ENCODE results near the gene EIF6. TPM values are rescaled to one million over a fixed set of nuclear protein-coding genes. Genes with fewer than 3 reads are reported as not detected.
A peak's percentile ranks its signal among the peaks of the same experiment; 100 is the strongest.

The EIF6 gene
- polyA plus RNA-seq, 1 donor from 2014 or later = 143 TPM

- TF ChIP-seq POLR2AphosphoS5 (IDR thresholded peaks at IDR 0.05) (no peak), SMC3 (conservative IDR thresholded peaks at IDR 0.05; ENCODE audit: poor library complexity) (no peak), TAF1 (IDR thresholded peaks at IDR 0.05; ENCODE audit: low read depth) (no peak), EP300 (conservative IDR thresholded peaks at IDR 0.05; ENCODE audit: poor library complexity, severe bottlenecking) (no peak), EZH2 (IDR thresholded peaks at IDR 0.05; ENCODE audit: borderline replicate concordance, insufficient read depth, low read length, poor library complexity, severe bottlenecking) (no peak), MXI1 (conservative IDR thresholded peaks at IDR 0.05; ENCODE audit: poor library complexity, severe bottlenecking) (no peak), RAD21 (conservative IDR thresholded peaks at IDR 0.05) (no peak)
- TF ChIP-seq, protein P1, sequence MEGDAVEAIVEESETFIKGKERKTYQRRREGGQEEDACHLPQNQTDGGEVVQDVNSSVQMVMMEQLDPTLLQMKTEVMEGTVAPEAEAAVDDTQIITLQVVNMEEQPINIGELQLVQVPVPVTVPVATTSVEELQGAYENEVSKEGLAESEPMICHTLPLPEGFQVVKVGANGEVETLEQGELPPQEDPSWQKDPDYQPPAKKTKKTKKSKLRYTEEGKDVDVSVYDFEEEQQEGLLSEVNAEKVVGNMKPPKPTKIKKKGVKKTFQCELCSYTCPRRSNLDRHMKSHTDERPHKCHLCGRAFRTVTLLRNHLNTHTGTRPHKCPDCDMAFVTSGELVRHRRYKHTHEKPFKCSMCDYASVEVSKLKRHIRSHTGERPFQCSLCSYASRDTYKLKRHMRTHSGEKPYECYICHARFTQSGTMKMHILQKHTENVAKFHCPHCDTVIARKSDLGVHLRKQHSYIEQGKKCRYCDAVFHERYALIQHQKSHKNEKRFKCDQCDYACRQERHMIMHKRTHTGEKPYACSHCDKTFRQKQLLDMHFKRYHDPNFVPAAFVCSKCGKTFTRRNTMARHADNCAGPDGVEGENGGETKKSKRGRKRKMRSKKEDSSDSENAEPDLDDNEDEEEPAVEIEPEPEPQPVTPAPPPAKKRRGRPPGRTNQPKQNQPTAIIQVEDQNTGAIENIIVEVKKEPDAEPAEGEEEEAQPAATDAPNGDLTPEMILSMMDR (IDR thresholded peaks at IDR 0.05; ENCODE audit: poor library complexity, severe bottlenecking) = no peak
- TF ChIP-seq, protein P2, sequence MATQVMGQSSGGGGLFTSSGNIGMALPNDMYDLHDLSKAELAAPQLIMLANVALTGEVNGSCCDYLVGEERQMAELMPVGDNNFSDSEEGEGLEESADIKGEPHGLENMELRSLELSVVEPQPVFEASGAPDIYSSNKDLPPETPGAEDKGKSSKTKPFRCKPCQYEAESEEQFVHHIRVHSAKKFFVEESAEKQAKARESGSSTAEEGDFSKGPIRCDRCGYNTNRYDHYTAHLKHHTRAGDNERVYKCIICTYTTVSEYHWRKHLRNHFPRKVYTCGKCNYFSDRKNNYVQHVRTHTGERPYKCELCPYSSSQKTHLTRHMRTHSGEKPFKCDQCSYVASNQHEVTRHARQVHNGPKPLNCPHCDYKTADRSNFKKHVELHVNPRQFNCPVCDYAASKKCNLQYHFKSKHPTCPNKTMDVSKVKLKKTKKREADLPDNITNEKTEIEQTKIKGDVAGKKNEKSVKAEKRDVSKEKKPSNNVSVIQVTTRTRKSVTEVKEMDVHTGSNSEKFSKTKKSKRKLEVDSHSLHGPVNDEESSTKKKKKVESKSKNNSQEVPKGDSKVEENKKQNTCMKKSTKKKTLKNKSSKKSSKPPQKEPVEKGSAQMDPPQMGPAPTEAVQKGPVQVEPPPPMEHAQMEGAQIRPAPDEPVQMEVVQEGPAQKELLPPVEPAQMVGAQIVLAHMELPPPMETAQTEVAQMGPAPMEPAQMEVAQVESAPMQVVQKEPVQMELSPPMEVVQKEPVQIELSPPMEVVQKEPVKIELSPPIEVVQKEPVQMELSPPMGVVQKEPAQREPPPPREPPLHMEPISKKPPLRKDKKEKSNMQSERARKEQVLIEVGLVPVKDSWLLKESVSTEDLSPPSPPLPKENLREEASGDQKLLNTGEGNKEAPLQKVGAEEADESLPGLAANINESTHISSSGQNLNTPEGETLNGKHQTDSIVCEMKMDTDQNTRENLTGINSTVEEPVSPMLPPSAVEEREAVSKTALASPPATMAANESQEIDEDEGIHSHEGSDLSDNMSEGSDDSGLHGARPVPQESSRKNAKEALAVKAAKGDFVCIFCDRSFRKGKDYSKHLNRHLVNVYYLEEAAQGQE (IDR thresholded peaks at IDR 0.05; ENCODE audit: borderline replicate concordance) = no peak
- Histone ChIP-seq H3F3A (ENCODE audit: insufficient read depth, low read length, poor library complexity, severe bottlenecking) (no peaks in the 10 kb centered on the region), H3K36me3 (ENCODE audit: insufficient read depth, low read length) (no peaks in the 10 kb centered on the region)
Measured at GRCh38 chr20:35279040-35279439, 5.5 kb downstream of the EIF6 start.

GRCh38 chr20:35277531-35278395 is 6.8 kb downstream of the EIF6 start, which contains the start of gene MMP24OS:
TSS of gene MMP24OS (minus strand) at chr20:35278122. CDS start at chr20:35277929, 193 bp downstream.
- H3K27me3 ChIP-seq (ENCODE audit: insufficient read depth, low read depth, low read length) = no peaks in the 10 kb centered on the region
- TF ChIP-seq POLR2AphosphoS5 (IDR thresholded peaks at IDR 0.05) (peak; percentile 76), SMC3 (conservative IDR thresholded peaks at IDR 0.05; ENCODE audit: poor library complexity) (no peak), MXI1 (conservative IDR thresholded peaks at IDR 0.05; ENCODE audit: poor library complexity, severe bottlenecking) (peak; percentile 32)
- TF ChIP-seq, protein P2 (IDR thresholded peaks at IDR 0.05; ENCODE audit: borderline replicate concordance) = peak; percentile 45
- no peaks in the 10 kb centered on the region for H3K9me2 ChIP-seq (ENCODE audit: insufficient read depth, low read length)
- H2AFZ ChIP-seq (ENCODE audit: low read depth, low read length) = peak within 1 kb of the TSS; percentile 40
- peak within 1 kb of the TSS; percentile 83 for H3K9ac ChIP-seq (ENCODE audit: low read length)
- H3K9me3 ChIP-seq (ENCODE audit: low read length) = no peaks in the 10 kb centered on the region
- H3K36me3 ChIP-seq (ENCODE audit: insufficient read depth, low read length) = no peaks in the 10 kb centered on the region
- H4K20me1 ChIP-seq (ENCODE audit: insufficient read depth) = no peaks in the 10 kb centered on the region
- H3F3A ChIP-seq (ENCODE audit: insufficient read depth, low read length, poor library complexity, severe bottlenecking) = no peaks in the 10 kb centered on the region
- peaks cover 10% of the 10 kb centered on the region for H3K79me2 ChIP-seq (replicated peaks; ENCODE audit: insufficient read depth, low read length)
- peak within 1 kb of the TSS; percentile 92 for H3K4me2 ChIP-seq (ENCODE audit: low read length)
- H3K27ac ChIP-seq (ENCODE audit: low read length) = peak within 1 kb of the TSS; percentile 72
- peak within 1 kb of the TSS; percentile 77 for H3K4me3 ChIP-seq (ENCODE audit: low read length)

More at GRCh38 chr20:35279040-35279439, 5.5 kb downstream of the EIF6 start:
- peaks cover 20% of the 10 kb centered on the region for H3K79me2 ChIP-seq (replicated peaks; ENCODE audit: insufficient read depth, low read length)
- no peak overlapping the region for H3K4me3 ChIP-seq (ENCODE audit: low read length)
- no peaks in the 10 kb centered on the region for H4K20me1 ChIP-seq (ENCODE audit: insufficient read depth)
- no peak overlapping the region for H2AFZ ChIP-seq (ENCODE audit: low read depth, low read length)
- H3K9me3 ChIP-seq (ENCODE audit: low read length) = no peaks in the 10 kb centered on the region
- no peak overlapping the region for H3K27ac ChIP-seq (ENCODE audit: low read length)
- H3K9ac ChIP-seq (ENCODE audit: low read length) = no peak overlapping the region
- no peak overlapping the region for H3K4me2 ChIP-seq (ENCODE audit: low read length)
- no peaks in the 10 kb centered on the region for H3K9me2 ChIP-seq (ENCODE audit: insufficient read depth, low read length)
- H3K27me3 ChIP-seq (ENCODE audit: insufficient read depth, low read depth, low read length) = no peaks in the 10 kb centered on the region

Measured in neural cell (in vitro differentiated cells).